Breast epithelium (tissue), 4 donors: ENCODE results near the gene ACOXL. TPM values are rescaled to one million over a fixed set of nuclear protein-coding genes. Genes with fewer than 3 reads are reported as not detected.

Experiments used
- DNase-seq, 2 donors: peaks; one replicate each; pipeline ENCODE4 v3.0.0-alpha.2; 2019; ENCODE audit warnings: low spot score in 2 of 2
- H3K27ac ChIP-seq, 2 donors: fragments of 200-600 bp; sonication (generic) in 1 of 2; one replicate each; pipeline ENCODE4 v1.5.1; 2016 to 2019; ENCODE audit warnings: mild to moderate bottlenecking in 1 of 2
- H3K27me3 ChIP-seq, 2 donors: fragments of 200-600 bp; sonication (generic) in 1 of 2; one replicate each; pipeline versions ENCODE4 v1.5.1 to v1.6.0; 2017 to 2019; ENCODE audit warnings: control low read depth in 1 of 2, mild to moderate bottlenecking in 1 of 2
- H3K36me3 ChIP-seq: fragments of 200-600 bp; one replicate; pipeline ENCODE4 v1.5.1; 2019
- H3K4me1 ChIP-seq, 2 donors: fragments of 200-600 bp; sonication (generic); one replicate each; pipeline ENCODE4 v1.5.1; 2016 to 2019; ENCODE audit warnings: control low read depth in 1 of 2
- H3K4me3 ChIP-seq, 3 donors: fragments of 200-600 bp; sonication (generic); 1 replicate in 2 of 3; 2 replicates in 1 of 3; pipeline ENCODE4 v1.5.1; 2016 to 2019; ENCODE audit warnings: mild to moderate bottlenecking in 3 of 3, moderate library complexity in 2 of 3
- H3K9me3 ChIP-seq, 2 donors: fragments of 200-600 bp; sonication (generic) in 1 of 2; one replicate each; pipeline ENCODE4 v1.5.1; 2016 to 2019; ENCODE audit warnings: control low read depth in 1 of 2
- CTCF ChIP-seq, 3 donors: fragments of 450-650 bp; IDR thresholded peaks; one replicate each; pipeline ENCODE4 v1.5.1; 2016 to 2017; ENCODE audit warnings: antibody characterized with exemption in 3 of 3, mild to moderate bottlenecking in 3 of 3, moderate library complexity in 3 of 3
- POLR2A ChIP-seq: fragments of 450-650 bp; IDR thresholded peaks from one replicate; pipeline ENCODE4 v1.6.1; 2016; ENCODE audit warnings: antibody characterized with exemption, mild to moderate bottlenecking, moderate library complexity
- POLR2AphosphoS5 ChIP-seq, 3 donors: sonication (generic); formaldehyde crosslinking; IDR thresholded peaks; one replicate each; pipeline ENCODE4 v1.6.1; 2017; ENCODE audit warnings: antibody characterized with exemption in 3 of 3
- intact Hi-C: fragments of 100-400 bp; cut with DNase I; formaldehyde crosslinking; loops from one replicate; pipeline ENCODE4 v1.15.1; 2023; ENCODE audit warnings: low total_unique reads
- total RNA-seq, 3 donors: library from RNA; depleted of rRNA; stranded (reverse); fragments of >200 nt; gene quantifications; one replicate each; pipeline ENCODE4 v1.1.0, GENCODE V29; 2016

ACOXL gene
- total RNA-seq, 3 donors from 2014 or later: not detected

- Histone ChIP-seq H3K4me3 (no peak overlapping the region), H3K36me3 (no peaks in the 10 kb centered on the region), H3K9me3 (no peaks in the 10 kb centered on the region), H3K27ac (no peak overlapping the region), H3K27me3 (peaks cover 0 to 4% of the 10 kb centered on the region in 2 donors), H3K4me1 (no peaks in the 10 kb centered on the region)
- intact Hi-C loops: no loop called here
- DNase-seq: no peak
- TF ChIP-seq POLR2AphosphoS5 (IDR thresholded peaks at IDR 0.05) (no peak), POLR2A (no peak), CTCF (IDR thresholded peaks at IDR 0.05) (no peak)
Observed at GRCh38 chr2:110858993-110859701, 126.8 kb downstream of the ACOXL start.

- Histone ChIP-seq H3K27me3 (peaks cover 0 to 4% of the 10 kb centered on the region in 2 donors), H3K9me3 (no peaks in the 10 kb centered on the region), H3K4me3 (no peak overlapping the region), H3K4me1 (no peaks in the 10 kb centered on the region), H3K27ac (no peak overlapping the region), H3K36me3 (no peaks in the 10 kb centered on the region)
- intact Hi-C loops: no loop called here
- no peak for DNase-seq
- no peak for TF ChIP-seq POLR2AphosphoS5 (IDR thresholded peaks at IDR 0.05)
- TF ChIP-seq POLR2A: no peak
- no peak for TF ChIP-seq CTCF (IDR thresholded peaks at IDR 0.05)
Observed at GRCh38 chr2:110860630-110861029, 128.3 kb downstream of the ACOXL start.

GRCh38 chr2:110861616-110862260, 129.4 kb downstream of the ACOXL start:
- no peak overlapping the region for H3K27ac ChIP-seq
- TF ChIP-seq POLR2A (no peak), CTCF (IDR thresholded peaks at IDR 0.05) (no peak), POLR2AphosphoS5 (IDR thresholded peaks at IDR 0.05) (no peak)
- H3K4me3 ChIP-seq: no peak overlapping the region
- no peaks in the 10 kb centered on the region for H3K4me1 ChIP-seq
- intact Hi-C loops: no loop called here
- H3K27me3 ChIP-seq: peaks cover 0 to 4% of the 10 kb centered on the region in 2 donors
- H3K36me3 ChIP-seq: no peaks in the 10 kb centered on the region
- DNase-seq: no peak
- H3K9me3 ChIP-seq: no peaks in the 10 kb centered on the region

- no peaks in the 10 kb centered on the region for H3K36me3 ChIP-seq
- H3K9me3 ChIP-seq: no peaks in the 10 kb centered on the region
- H3K4me1 ChIP-seq: no peaks in the 10 kb centered on the region
- TF ChIP-seq POLR2AphosphoS5 (IDR thresholded peaks at IDR 0.05) (no peak), CTCF (IDR thresholded peaks at IDR 0.05) (no peak)
- intact Hi-C loops: no loop called here
- no peak for DNase-seq
- H3K27me3 ChIP-seq: peaks cover 0 to 4% of the 10 kb centered on the region in 2 donors
- no peak overlapping the region for H3K27ac ChIP-seq
- no peak overlapping the region for H3K4me3 ChIP-seq
Observed at GRCh38 chr2:110863726-110864125, 131.4 kb downstream of the ACOXL start.

- H3K36me3 ChIP-seq: no peaks in the 10 kb centered on the region
- no peak overlapping the region for H3K27ac ChIP-seq
- H3K9me3 ChIP-seq: no peaks in the 10 kb centered on the region
- no peak overlapping the region for H3K4me3 ChIP-seq
- no peak for DNase-seq
- peaks cover 0 to 4% of the 10 kb centered on the region in 2 donors for H3K27me3 ChIP-seq
- H3K4me1 ChIP-seq: no peaks in the 10 kb centered on the region
- intact Hi-C loops: no loop called here
- TF ChIP-seq CTCF (IDR thresholded peaks at IDR 0.05) (no peak), POLR2AphosphoS5 (IDR thresholded peaks at IDR 0.05) (no peak), POLR2A (no peak)
Observed at GRCh38 chr2:110864176-110864575, 131.8 kb downstream of the ACOXL start.
